ENCODE data around the gene P4HA2.

GRCh38 chr5:132267931-132268768 lies 40.5 kb upstream of the P4HA2 start:
- TF ChIP-seq POLR2A (IDR thresholded peaks at IDR 0.05) (no peak), CTCF (IDR thresholded peaks at IDR 0.05) (no peak)
